HepG2 (cell line): Measurements from ENCODE around the gene RPS14. TPM values are rescaled to one million over a fixed set of nuclear protein-coding genes. Genes with fewer than 3 reads are reported as not detected.

Source experiments
- ATF3 ChIP-seq: sonication (generic); formaldehyde crosslinking; IDR thresholded peaks from 2 replicates; pipeline ENCODE4 v1.4.0; 2020; ENCODE audit warnings: missing genetic modification reagents
- BHLHE40 ChIP-seq: IDR thresholded peaks from 2 replicates; pipeline ENCODE4 v1.6.1; 2011; ENCODE audit warnings: low read length, improper control_type of control experiment
- FOXC1 ChIP-seq: sonication (generic); formaldehyde crosslinking; IDR thresholded peaks from 2 replicates; pipeline ENCODE4 v1.8.0; 2022; ENCODE audit warnings: mild to moderate bottlenecking, missing genetic modification reagents, borderline replicate concordance
- GPBP1L1 ChIP-seq: sonication (generic); formaldehyde crosslinking; IDR thresholded peaks from 2 replicates; pipeline ENCODE4 v1.5.0; 2020; ENCODE audit warnings: mild to moderate bottlenecking, missing genetic modification reagents
- HDAC1 ChIP-seq: sonication (generic); formaldehyde crosslinking; IDR thresholded peaks from 2 replicates; pipeline ENCODE4 v1.5.1; 2020; ENCODE audit warnings: mild to moderate bottlenecking, missing genetic modification reagents
- HNF4A ChIP-seq: sonication (generic); formaldehyde crosslinking; IDR thresholded peaks from 2 replicates; pipeline ENCODE4 v1.4.0; 2020; ENCODE audit warnings: missing genetic modification reagents
- HNRNPLL ChIP-seq: fragments of 200-400 bp; formaldehyde crosslinking; IDR thresholded peaks from 2 replicates; pipeline ENCODE4 v1.6.1; 2017; ENCODE audit warnings: mild to moderate bottlenecking, low read depth, low read length; ENCODE audit not compliant: poor library complexity, severe bottlenecking
- MLLT10 ChIP-seq: sonication (generic); formaldehyde crosslinking; IDR thresholded peaks from 2 replicates; pipeline ENCODE4 v1.4.0; 2020; ENCODE audit warnings: missing genetic modification reagents
- ZNF256 ChIP-seq: sonication (generic); formaldehyde crosslinking; conservative IDR thresholded peaks from 2 replicates; pipeline ENCODE4 v1.4.0; 2020; ENCODE audit warnings: missing genetic modification reagents
- ZNF280B ChIP-seq: sonication (generic); formaldehyde crosslinking; IDR thresholded peaks from 2 replicates; pipeline ENCODE4 v1.5.0; 2020; ENCODE audit warnings: missing genetic modification reagents, mild to moderate bottlenecking, borderline replicate concordance
- ZNF292 ChIP-seq: sonication (generic); formaldehyde crosslinking; IDR thresholded peaks from 2 replicates; pipeline ENCODE4 v1.8.1; 2022; ENCODE audit warnings: mild to moderate bottlenecking, low read depth, missing genetic modification reagents, borderline replicate concordance
- ZNF609 ChIP-seq: sonication (generic); formaldehyde crosslinking; IDR thresholded peaks from 2 replicates; pipeline ENCODE4 v1.4.0; 2020; ENCODE audit warnings: mild to moderate bottlenecking, missing genetic modification reagents, borderline replicate concordance
- ZNF672 ChIP-seq: sonication (generic); formaldehyde crosslinking; IDR thresholded peaks from 2 replicates; pipeline ENCODE4 v1.8.1; 2022; ENCODE audit warnings: missing genetic modification reagents
- ZXDC ChIP-seq: sonication (generic); formaldehyde crosslinking; IDR thresholded peaks from 2 replicates; pipeline ENCODE4 v1.5.0; 2020; ENCODE audit warnings: mild to moderate bottlenecking, missing genetic modification reagents
- polyA plus RNA-seq, 8 experiments: library from polyadenylated mRNA; depleted of rRNA in 3 of 8; stranded (reverse) in 7 of 8; unstranded in 1 of 8; fragments of >200 nt; fragmentation: Illumina TruSeq in 4 of 8; extraction: Trizol in 4 of 8; gene quantifications; 2 replicates each; pipeline versions ENCODE4 v1.2.1 to v1.2.3, GENCODE V29; 2011 to 2016; ENCODE audit warnings: low read depth in 4 of 8, missing spikeins in 1 of 8, mixed read lengths in 1 of 8; ENCODE audit not compliant: insufficient read depth in 1 of 8
- total RNA-seq, 5 experiments: library from RNA; depleted of rRNA; stranded (reverse); fragments of >200 nt; fragmentation: Illumina TruSeq; extraction: Trizol; gene quantifications; 2 replicates each; pipeline ENCODE4 v1.2.3, GENCODE V29; 2016; ENCODE audit warnings: low read depth in 1 of 5
- TF ChIP-seq, protein P1 (sequence below): sonication (generic); formaldehyde crosslinking; IDR thresholded peaks from 2 replicates; pipeline ENCODE4 v1.4.0; 2020; ENCODE audit warnings: mild to moderate bottlenecking, missing genetic modification reagents

The RPS14 gene
- total and polyA plus RNA-seq, 2 of the 13 experiments (the other 11 are each of a cell fraction or from before 2014, with no cell fraction given), result 2,116 to 3,295 TPM

- TF ChIP-seq, protein P1, sequence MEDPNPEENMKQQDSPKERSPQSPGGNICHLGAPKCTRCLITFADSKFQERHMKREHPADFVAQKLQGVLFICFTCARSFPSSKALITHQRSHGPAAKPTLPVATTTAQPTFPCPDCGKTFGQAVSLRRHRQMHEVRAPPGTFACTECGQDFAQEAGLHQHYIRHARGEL (CRISPR knock-in tag), result no peak
- TF ChIP-seq ATF3 (CRISPR knock-in tag), result peak; percentile 27; the same call in 1 of the 2 replicates
- 0 out of 2 replicates have a peak, but pooled peaks have one; percentile 44 for TF ChIP-seq FOXC1
- peak; percentile 42 for TF ChIP-seq HNF4A (CRISPR knock-in tag)
- TF ChIP-seq ZNF672, result no peak
- TF ChIP-seq MLLT10 (CRISPR knock-in tag), result no peak
- peak; percentile 56; the same call in 1 of the 2 replicates for TF ChIP-seq ZNF609 (CRISPR knock-in tag)
- no peak for TF ChIP-seq GPBP1L1 (CRISPR knock-in tag)
- TF ChIP-seq ZNF256 (CRISPR knock-in tag), result 0 out of 2 replicates have a peak, but pooled peaks have one; percentile 34
- peak; percentile 33; the same call in 1 of the 2 replicates for TF ChIP-seq BHLHE40
- peak; percentile 71 for TF ChIP-seq HDAC1 (CRISPR knock-in tag)
- TF ChIP-seq ZNF280B, result no peak
- TF ChIP-seq ZNF292 (CRISPR knock-in tag), result peak; percentile 80; the same call in 1 of the 2 replicates
- TF ChIP-seq HNRNPLL, result peak; percentile 51
- no peak; the same call in 1 of the 2 replicates for TF ChIP-seq ZXDC (CRISPR knock-in tag)
These were observed 37.0 kb downstream of the RPS14 start, which contains the start of gene CD74 (continued) for GRCh38 chr5:150412319-150413175.
